HepG2 (cell line): ENCODE results near the gene CHD9. TPM values are rescaled to one million over a fixed set of nuclear protein-coding genes. Genes with fewer than 3 reads are reported as not detected.

ENCODE experiments used
- ATAC-seq: fragments of 200-7000 bp; cut with Tn5 transposase; 3 replicates; pipeline ENCODE4 v1.9.1; 2020; ENCODE audit warnings: mild to moderate bottlenecking, moderate library complexity
- BruUV-seq: library from RNA; stranded (reverse); fragments of 400-500 nt; replicated peaks from 2 replicates; lab custom pipeline; 2021; lab: Mats Ljungman, UMichigan
- CTCF ChIA-PET: fragments of 300-600 bp; formaldehyde crosslinking; extraction: SDS; loops from one replicate; lab custom pipeline; 2021; ENCODE audit warnings: low total read pairs, inconsistent platforms, low intra/inter-chr PET ratio; lab: Yijun Ruan, JAX
- POLR2A ChIA-PET: fragments of 350-600 bp; sonication (Branson Sonifier 250); formaldehyde crosslinking; loops from one replicate; lab custom pipeline; 2020; ENCODE audit warnings: antibody characterized with exemption, inconsistent platforms; lab: Yijun Ruan, JAX
- DNase-seq: peaks from one replicate; pipeline ENCODE4 v3.0.0-alpha.2; 2015; ENCODE audit warnings: low spot score
- FAIRE-seq: peaks from 3 replicates; lab custom pipeline; 2011; peaks lifted over from hg19 to GRCh38; lab: Jason Lieb, UNC
- H2AFZ ChIP-seq: one replicate; pipeline ENCODE4 v1.6.1; 2011; ENCODE audit warnings: low read length, inconsistent platforms
- H3K27ac ChIP-seq: fragments of 300-600 bp; 3 replicates; pipeline ENCODE4 v1.8.0; 2011; ENCODE audit warnings: mixed run types, mild to moderate bottlenecking, mixed read lengths, low read length, inconsistent platforms; ENCODE audit not compliant: insufficient read depth; ENCODE audit errors: extremely low read length
- H3K27me3 ChIP-seq, 2 experiments: fragments of 200-600 bp in 1 of 2; 2 replicates in 1 of 2; 3 replicates in 1 of 2; pipeline versions ENCODE4 v1.6.0 to v1.8.0; 2011; ENCODE audit warnings: low read length in 2 of 2, mild to moderate bottlenecking in 2 of 2, moderate library complexity in 2 of 2, inconsistent platforms in 1 of 2; ENCODE audit not compliant: insufficient read depth in 2 of 2, control insufficient read depth in 1 of 2
- H3K36me3 ChIP-seq, 2 experiments: fragments of 200-600 bp in 1 of 2; replicated peaks in 1 of 2; 2 replicates in 1 of 2; 3 replicates in 1 of 2; pipeline versions ENCODE4 v1.5.1 to v1.8.0; 2011; ENCODE audit warnings: low read length in 2 of 2, inconsistent platforms in 1 of 2; ENCODE audit not compliant: insufficient read depth in 2 of 2, control insufficient read depth in 1 of 2
- H3K4me1 ChIP-seq: 2 replicates; pipeline ENCODE4 v1.5.1; 2012; ENCODE audit warnings: low read length, inconsistent platforms; ENCODE audit not compliant: insufficient read depth
- H3K4me2 ChIP-seq: 2 replicates; pipeline ENCODE4 v1.6.0; 2011; ENCODE audit warnings: low read depth, low read length, inconsistent platforms
- H3K4me3 ChIP-seq, 3 experiments: fragments of 200-600 bp in 1 of 3; sonication (generic), shearing (Covaris generic) in 1 of 3; replicated peaks in 1 of 3; 2 replicates each; pipeline ENCODE4 v1.5.1; 2011 to 2016; ENCODE audit warnings: low read length in 3 of 3, inconsistent platforms in 2 of 3, low read depth in 2 of 3, mild to moderate bottlenecking in 2 of 3, control low read depth in 1 of 3, mixed read lengths in 1 of 3; ENCODE audit not compliant: insufficient read depth in 1 of 3
- H3K79me2 ChIP-seq: one replicate; pipeline ENCODE4 v1.6.1; 2011; ENCODE audit warnings: low read length, inconsistent platforms; ENCODE audit not compliant: insufficient read depth
- H3K9ac ChIP-seq: 2 replicates; pipeline ENCODE4 v1.6.0; 2011; ENCODE audit warnings: mild to moderate bottlenecking, low read depth, low read length, inconsistent platforms; ENCODE audit not compliant: insufficient read depth
- H3K9me3 ChIP-seq: 2 replicates; pipeline ENCODE4 v1.5.1; 2012; ENCODE audit warnings: mild to moderate bottlenecking, low read length
- H4K20me1 ChIP-seq: 2 replicates; pipeline ENCODE4 v1.6.0; 2011; ENCODE audit warnings: inconsistent platforms, mild to moderate bottlenecking, low read length, moderate library complexity; ENCODE audit not compliant: insufficient read depth
- AGO2 ChIP-seq: fragments of 200-400 bp; formaldehyde crosslinking; optimal IDR thresholded peaks from 2 replicates; pipeline ENCODE3; 2017; ENCODE audit warnings: mild to moderate bottlenecking, low read depth, low read length, moderate library complexity
- BCLAF1 ChIP-seq: fragments of 450-650 bp; IDR thresholded peaks from 2 replicates; pipeline ENCODE4 v1.6.1; 2017; ENCODE audit warnings: mild to moderate bottlenecking
- ELF1 ChIP-seq: sonication (generic); formaldehyde crosslinking; IDR thresholded peaks from 2 replicates; pipeline ENCODE4 v1.4.0; 2020; ENCODE audit warnings: missing genetic modification reagents
- MAZ ChIP-seq, 2 experiments: sonication (generic) in 1 of 2; formaldehyde crosslinking in 1 of 2; IDR thresholded peaks; 2 replicates each; pipeline versions ENCODE4 v1.5.0 to v1.6.1; 2012 to 2020; ENCODE audit warnings: low read depth in 2 of 2, mild to moderate bottlenecking in 2 of 2, borderline replicate concordance in 1 of 2, improper control_type of control experiment in 1 of 2, low read length in 1 of 2, missing genetic modification reagents in 1 of 2, moderate library complexity in 1 of 2
- MZF1 ChIP-seq: sonication (generic); formaldehyde crosslinking; IDR thresholded peaks from 2 replicates; pipeline ENCODE4 v1.8.1; 2023; ENCODE audit warnings: mild to moderate bottlenecking, missing genetic modification reagents, borderline replicate concordance
- REXO4 ChIP-seq: sonication (generic); formaldehyde crosslinking; IDR thresholded peaks from 2 replicates; pipeline ENCODE4 v1.8.0; 2022; ENCODE audit warnings: missing genetic modification reagents, mild to moderate bottlenecking, borderline replicate concordance
- YEATS4 ChIP-seq: sonication (generic); formaldehyde crosslinking; IDR thresholded peaks from 2 replicates; pipeline ENCODE4 v1.4.0; 2020; ENCODE audit warnings: missing genetic modification reagents, borderline replicate concordance
- ZBTB1 ChIP-seq: sonication (generic); formaldehyde crosslinking; IDR thresholded peaks from 2 replicates; pipeline ENCODE4 v1.4.0; 2020; ENCODE audit warnings: missing genetic modification reagents, borderline replicate concordance
- ZNF256 ChIP-seq: sonication (generic); formaldehyde crosslinking; conservative IDR thresholded peaks from 2 replicates; pipeline ENCODE4 v1.4.0; 2020; ENCODE audit warnings: missing genetic modification reagents
- ZNF709 ChIP-seq: sonication (generic); formaldehyde crosslinking; IDR thresholded peaks from 2 replicates; pipeline ENCODE4 v1.5.0; 2020; ENCODE audit warnings: mild to moderate bottlenecking, missing genetic modification reagents
- WGBS: methylation state at CpG from one replicate; pipeline ENCODE4 v1.1.6; 2017; ENCODE audit warnings: low lambda C conversion rate; 5-methylcytosine and 5-hydroxymethylcytosine counted together
- in situ Hi-C: cut with HindIII; loops from 2 replicates; pipeline ENCODE4 v1.10.0; 2017; ENCODE audit warnings: low pct_unique_long_range_greater_than_20kb; ENCODE audit not compliant: extremely low pct_ligation_motif_present
- intact Hi-C: fragments of 100-400 bp; cut with micrococcal nuclease; formaldehyde crosslinking; loops from one replicate; pipeline ENCODE4 v1.10.0; 2022; ENCODE audit not compliant: unreplicated experiment
- polyA plus RNA-seq, 8 experiments: library from polyadenylated mRNA; depleted of rRNA in 3 of 8; stranded (reverse) in 7 of 8; unstranded in 1 of 8; fragments of >200 nt; fragmentation: Illumina TruSeq in 4 of 8; extraction: Trizol in 4 of 8; gene quantifications; 2 replicates each; pipeline versions ENCODE4 v1.2.1 to v1.2.3, GENCODE V29; 2011 to 2016; ENCODE audit warnings: low read depth in 4 of 8, missing spikeins in 1 of 8, mixed read lengths in 1 of 8; ENCODE audit not compliant: insufficient read depth in 1 of 8
- total RNA-seq, 5 experiments: library from RNA; depleted of rRNA; stranded (reverse); fragments of >200 nt; fragmentation: Illumina TruSeq; extraction: Trizol; gene quantifications; 2 replicates each; pipeline ENCODE4 v1.2.3, GENCODE V29; 2016; ENCODE audit warnings: low read depth in 1 of 5
- TF ChIP-seq, protein P1 (sequence below): sonication (generic); formaldehyde crosslinking; IDR thresholded peaks from 2 replicates; pipeline ENCODE4 v1.5.0; 2020; ENCODE audit warnings: mild to moderate bottlenecking, missing genetic modification reagents

Gene CHD9
- total and polyA plus RNA-seq, 2 of the 13 experiments (the other 11 are each of a cell fraction or from before 2014, with no cell fraction given) = 23.4 to 27.7 TPM

DNA sequence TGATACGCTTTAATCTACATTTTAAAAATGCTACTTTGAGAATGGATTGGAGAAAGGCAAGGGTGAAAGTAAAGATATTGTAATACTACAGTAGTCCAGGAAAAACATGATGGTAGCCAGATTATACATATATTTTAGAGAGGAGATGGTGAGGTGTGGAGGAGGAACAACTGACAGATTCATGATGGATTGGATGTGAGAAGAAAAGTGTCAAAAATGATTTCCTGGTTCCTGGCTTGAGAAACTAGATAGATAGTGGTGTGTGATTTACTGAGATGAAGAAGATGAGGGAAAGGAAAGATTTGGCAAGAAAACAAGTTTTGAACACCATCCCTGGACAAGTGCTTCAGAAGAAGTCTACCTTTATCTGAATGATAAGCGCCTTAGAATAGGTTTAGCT, 80.5 kb downstream of the CHD9 start:
- H3K9me3 ChIP-seq = no peaks in the 10 kb centered on the region
- peaks cover 30% of the 10 kb centered on the region for H3K4me1 ChIP-seq
- no peak overlapping the region for H3K4me2 ChIP-seq
- no TSS peak for BruUV-seq
- H3K9ac ChIP-seq = no peak overlapping the region
- no peak for ATAC-seq
- no peak for DNase-seq
- H3K27me3 ChIP-seq = no peaks in the 10 kb centered on the region; a peak in 1 of 5 replicates
- FAIRE-seq = no peak
- no peaks in the 10 kb centered on the region; a peak in 1 of 5 replicates for H3K36me3 ChIP-seq
- 0 out of 2 replicates have a peak, but pooled peaks cover 5% of the 10 kb centered on the region for H4K20me1 ChIP-seq
- in situ Hi-C loops (no loop called here), intact Hi-C loops (no loop called here)
- TF ChIP-seq ZNF709 (CRISPR knock-in tag) = no peak
- no peak for TF ChIP-seq REXO4
- no peak for TF ChIP-seq YEATS4 (CRISPR knock-in tag)
- no peak for TF ChIP-seq ZNF256 (CRISPR knock-in tag)
- peak; percentile 29 for TF ChIP-seq AGO2
- no peak overlapping the region for H3K27ac ChIP-seq
- WGBS = 96% methylated on average over 2 of the region's 2 CpGs
- no peak overlapping the region for H2AFZ ChIP-seq
- ChIA-PET CTCF (no interaction called here), POLR2A (no interaction called here)
- H3K79me2 ChIP-seq = peaks cover 32% of the 10 kb centered on the region
- H3K4me3 ChIP-seq = no peak overlapping the region

GRCh38 chr16:53142823-53143568, 88.2 kb downstream of the CHD9 start:
- intact Hi-C loops = no loop called here
- H3K9me3 ChIP-seq = no peaks in the 10 kb centered on the region
- H2AFZ ChIP-seq = no peak overlapping the region
- no TSS peak for BruUV-seq
- peaks cover 23% of the 10 kb centered on the region for H3K79me2 ChIP-seq
- in situ Hi-C loops = no loop called here
- H3K4me1 ChIP-seq = 0 out of 2 replicates have a peak, but pooled peaks cover 8% of the 10 kb centered on the region
- DNase-seq = no peak
- no peaks in the 10 kb centered on the region for H3K36me3 ChIP-seq
- no peaks in the 10 kb centered on the region for H3K27me3 ChIP-seq
- no peak overlapping the region for H3K4me2 ChIP-seq
- WGBS = 99% methylated on average over 6 of the region's 6 CpGs
- CTCF ChIA-PET = no interaction called here
- ATAC-seq = no peak
- no peak for FAIRE-seq
- H3K27ac ChIP-seq = no peak overlapping the region
- no peak overlapping the region for H3K4me3 ChIP-seq
- 0 out of 2 replicates have a peak, but pooled peaks cover 5% of the 10 kb centered on the region for H4K20me1 ChIP-seq
- H3K9ac ChIP-seq = no peak overlapping the region
- POLR2A ChIA-PET = no interaction called here
- TF ChIP-seq MZF1 (CRISPR knock-in tag) (no peak), BCLAF1 (no peak), ZBTB1 (CRISPR knock-in tag) (no peak), ELF1 (CRISPR knock-in tag) (no peak), MAZ (IDR thresholded peaks at IDR 0.05; ENCODE audit: borderline replicate concordance, low read depth, low read length) (no peak), MAZ (CRISPR knock-in tag; IDR thresholded peaks at IDR 0.05; ENCODE audit: low read depth) (no peak)
- TF ChIP-seq, protein P1, sequence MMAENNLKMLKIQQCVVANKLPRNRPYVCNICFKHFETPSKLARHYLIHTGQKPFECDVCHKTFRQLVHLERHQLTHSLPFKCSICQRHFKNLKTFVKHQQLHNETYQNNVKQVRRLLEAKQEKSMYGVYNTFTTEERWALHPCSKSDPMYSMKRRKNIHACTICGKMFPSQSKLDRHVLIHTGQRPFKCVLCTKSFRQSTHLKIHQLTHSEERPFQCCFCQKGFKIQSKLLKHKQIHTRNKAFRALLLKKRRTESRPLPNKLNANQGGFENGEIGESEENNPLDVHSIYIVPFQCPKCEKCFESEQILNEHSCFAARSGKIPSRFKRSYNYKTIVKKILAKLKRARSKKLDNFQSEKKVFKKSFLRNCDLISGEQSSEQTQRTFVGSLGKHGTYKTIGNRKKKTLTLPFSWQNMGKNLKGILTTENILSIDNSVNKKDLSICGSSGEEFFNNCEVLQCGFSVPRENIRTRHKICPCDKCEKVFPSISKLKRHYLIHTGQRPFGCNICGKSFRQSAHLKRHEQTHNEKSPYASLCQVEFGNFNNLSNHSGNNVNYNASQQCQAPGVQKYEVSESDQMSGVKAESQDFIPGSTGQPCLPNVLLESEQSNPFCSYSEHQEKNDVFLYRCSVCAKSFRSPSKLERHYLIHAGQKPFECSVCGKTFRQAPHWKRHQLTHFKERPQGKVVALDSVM (CRISPR knock-in tag) = no peak
